Thoracic aorta (tissue), 2 donors: ENCODE measurements around the gene MEX3C. TPM values are rescaled to one million over a fixed set of nuclear protein-coding genes. Genes with fewer than 3 reads are reported as not detected.

Experiments
- ATAC-seq: fragments of 150-250 bp; one replicate; pipeline ENCODE4 v1.8.0; 2017; ENCODE audit warnings: low read depth; ENCODE audit not compliant: insufficient number of reproducible peaks, low FRiP score
- DNase-seq: peaks from one replicate; pipeline ENCODE4 v3.0.0-alpha.2; 2020; ENCODE audit warnings: low spot score
- H3K27ac ChIP-seq, 2 donors: fragments of 200-600 bp; sonication (generic); 1 replicate in 1 of 2; 2 replicates in 1 of 2; pipeline ENCODE4 v1.5.1; 2016; ENCODE audit warnings: mild to moderate bottlenecking in 2 of 2, moderate library complexity in 2 of 2
- H3K27me3 ChIP-seq: fragments of 200-600 bp; sonication (generic); replicated peaks from 2 replicates; pipeline ENCODE4 v1.6.0; 2016; ENCODE audit warnings: mild to moderate bottlenecking; ENCODE audit not compliant: insufficient read depth
- H3K36me3 ChIP-seq: fragments of 200-600 bp; sonication (generic); one replicate; pipeline ENCODE4 v1.5.1; 2016
- H3K4me1 ChIP-seq, 2 donors: fragments of 200-600 bp; sonication (generic); 1 replicate in 1 of 2; 2 replicates in 1 of 2; pipeline versions ENCODE4 v1.5.1 to v1.6.0; 2016; ENCODE audit warnings: low read depth in 2 of 2, mild to moderate bottlenecking in 1 of 2; ENCODE audit not compliant: control insufficient read depth in 1 of 2
- H3K4me3 ChIP-seq: fragments of 200-600 bp; sonication (generic); 2 replicates; pipeline ENCODE4 v1.5.1; 2016; ENCODE audit warnings: mild to moderate bottlenecking
- H3K9me3 ChIP-seq: fragments of 200-600 bp; sonication (generic); 2 replicates; pipeline ENCODE4 v1.5.1; 2016
- total RNA-seq, 2 donors: library from RNA; depleted of rRNA; stranded (reverse); fragments of >200 nt; gene quantifications; one replicate each; pipeline versions ENCODE4 v1.1.0 to v1.2.3, GENCODE V29; 2016
- TF ChIP-seq, protein P1 (sequence below): fragments of 200-600 bp; sonication (generic); IDR thresholded peaks from one replicate; pipeline ENCODE4 v1.5.1; 2019; ENCODE audit warnings: antibody characterized with exemption

The MEX3C gene
- total RNA-seq, 2 donors from 2014 or later, result 19.0 to 36.3 TPM

- Histone ChIP-seq H3K27me3 (no peaks in the 10 kb centered on the region), H3K4me1 (peaks cover 7 to 20% of the 10 kb centered on the region in 2 donors), H3K27ac (no peak overlapping the region), H3K4me3 (no peak overlapping the region), H3K36me3 (no peaks in the 10 kb centered on the region), H3K9me3 (no peaks in the 10 kb centered on the region)
- ATAC-seq (no peak), DNase-seq (no peak)
- TF ChIP-seq, protein P1, sequence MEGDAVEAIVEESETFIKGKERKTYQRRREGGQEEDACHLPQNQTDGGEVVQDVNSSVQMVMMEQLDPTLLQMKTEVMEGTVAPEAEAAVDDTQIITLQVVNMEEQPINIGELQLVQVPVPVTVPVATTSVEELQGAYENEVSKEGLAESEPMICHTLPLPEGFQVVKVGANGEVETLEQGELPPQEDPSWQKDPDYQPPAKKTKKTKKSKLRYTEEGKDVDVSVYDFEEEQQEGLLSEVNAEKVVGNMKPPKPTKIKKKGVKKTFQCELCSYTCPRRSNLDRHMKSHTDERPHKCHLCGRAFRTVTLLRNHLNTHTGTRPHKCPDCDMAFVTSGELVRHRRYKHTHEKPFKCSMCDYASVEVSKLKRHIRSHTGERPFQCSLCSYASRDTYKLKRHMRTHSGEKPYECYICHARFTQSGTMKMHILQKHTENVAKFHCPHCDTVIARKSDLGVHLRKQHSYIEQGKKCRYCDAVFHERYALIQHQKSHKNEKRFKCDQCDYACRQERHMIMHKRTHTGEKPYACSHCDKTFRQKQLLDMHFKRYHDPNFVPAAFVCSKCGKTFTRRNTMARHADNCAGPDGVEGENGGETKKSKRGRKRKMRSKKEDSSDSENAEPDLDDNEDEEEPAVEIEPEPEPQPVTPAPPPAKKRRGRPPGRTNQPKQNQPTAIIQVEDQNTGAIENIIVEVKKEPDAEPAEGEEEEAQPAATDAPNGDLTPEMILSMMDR, result no peak
These were observed 33.1 kb downstream of the MEX3C start for GRCh38 chr18:51164342-51164741.

- no peaks in the 10 kb centered on the region for H3K9me3 ChIP-seq
- no peaks in the 10 kb centered on the region for H3K27me3 ChIP-seq
- TF ChIP-seq, protein P1, result no peak
- no peak overlapping the region for H3K27ac ChIP-seq
- DNase-seq, result no peak
- H3K4me3 ChIP-seq, result no peak overlapping the region
- no peaks in the 10 kb centered on the region for H3K36me3 ChIP-seq
- no peak for ATAC-seq
- H3K4me1 ChIP-seq, result peaks cover 7 to 20% of the 10 kb centered on the region in 2 donors
These were observed 33.9 kb downstream of the MEX3C start for GRCh38 chr18:51163543-51163942.

DNA sequence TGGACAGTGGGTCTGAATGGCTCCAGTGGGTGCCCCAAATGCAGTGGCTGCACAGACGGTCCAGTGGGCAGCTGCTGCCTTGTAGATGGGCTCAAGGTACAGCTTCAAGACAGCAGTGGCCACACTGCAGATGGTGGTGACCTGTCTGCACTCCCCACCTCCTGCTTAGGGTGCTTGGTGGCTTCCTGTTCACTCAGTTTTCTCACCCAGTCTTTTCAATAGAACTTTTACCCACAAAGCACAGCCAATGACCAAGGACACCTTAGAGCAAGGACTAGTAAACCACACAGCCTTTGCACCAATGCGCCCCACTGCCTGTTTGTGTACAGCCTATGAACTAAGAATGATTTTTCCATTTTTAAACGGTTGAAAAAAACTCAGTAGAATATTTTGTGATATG, 34.9 kb downstream of the MEX3C start:
- Histone ChIP-seq H3K27ac (no peak overlapping the region), H3K36me3 (no peaks in the 10 kb centered on the region), H3K4me3 (no peak overlapping the region), H3K9me3 (no peaks in the 10 kb centered on the region), H3K4me1 (peaks cover 7 to 20% of the 10 kb centered on the region in 2 donors), H3K27me3 (no peaks in the 10 kb centered on the region)
- DNase-seq (no peak), ATAC-seq (no peak)
- TF ChIP-seq, protein P1, result no peak

GRCh38 chr18:51160646-51161045, 36.8 kb downstream of the MEX3C start:
- DNase-seq, result no peak
- Histone ChIP-seq H3K36me3 (no peaks in the 10 kb centered on the region), H3K27me3 (no peaks in the 10 kb centered on the region), H3K4me1 (peaks cover 7 to 17% of the 10 kb centered on the region in 2 donors), H3K9me3 (no peaks in the 10 kb centered on the region), H3K4me3 (no peak overlapping the region), H3K27ac (no peak overlapping the region)
- TF ChIP-seq, protein P1, result no peak
- no peak for ATAC-seq

DNA sequence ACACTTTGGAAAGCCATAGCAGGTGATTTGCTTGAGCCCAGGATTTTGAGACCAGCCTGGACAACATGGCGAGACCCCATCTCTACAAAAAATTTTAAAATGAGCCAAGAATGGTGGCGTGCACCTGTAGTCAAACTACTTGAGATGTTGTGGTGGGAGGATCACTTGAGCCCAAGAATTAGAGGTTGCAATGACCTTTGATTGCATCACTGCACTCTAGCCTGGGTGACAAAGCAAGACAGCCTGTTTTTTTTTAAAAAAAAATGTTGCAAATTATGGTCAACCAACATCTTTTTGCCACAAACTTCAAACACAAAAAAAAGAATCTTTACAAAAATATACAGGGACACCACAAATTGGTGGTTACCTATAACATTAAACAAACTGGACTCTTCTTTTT, 40.3 kb downstream of the MEX3C start:
- no peaks in the 10 kb centered on the region for H3K4me1 ChIP-seq
- no peak overlapping the region for H3K4me3 ChIP-seq
- H3K27ac ChIP-seq, result no peak overlapping the region
- no peaks in the 10 kb centered on the region for H3K9me3 ChIP-seq
- ATAC-seq (no peak), DNase-seq (no peak)
- H3K36me3 ChIP-seq, result no peaks in the 10 kb centered on the region
- TF ChIP-seq, protein P1, result no peak
- H3K27me3 ChIP-seq, result no peaks in the 10 kb centered on the region
